VCaP (cell line): Measurements from ENCODE around the gene ZPR1.
"Not testable (repeated sequence)": the region's sequence is repeated elsewhere in the genome, so short reads cannot be mapped to it uniquely, and the experiment has no call there.

Experiments used
- H3K27ac ChIP-seq: fragments of 450-650 bp; 2 replicates; pipeline ENCODE4 v1.5.1; 2017
- CTCF ChIP-seq: fragments of 450-650 bp; conservative IDR thresholded peaks from 2 replicates; pipeline ENCODE4 v1.5.1; 2017; ENCODE audit warnings: mild to moderate bottlenecking, moderate library complexity

ZPR1 gene

GRCh38 chr11:116807601-116808261 is 19.9 kb upstream of the ZPR1 start:
- peak overlapping the region; percentile 74 for H3K27ac ChIP-seq
- TF ChIP-seq CTCF: no peak

GRCh38 chr11:116804001-116804400 is 16.2 kb upstream of the ZPR1 start:
- H3K27ac ChIP-seq: no peak overlapping the region
- TF ChIP-seq CTCF: no peak

- not testable (repeated sequence) for H3K27ac ChIP-seq
Measured at GRCh38 chr11:116801662-116802061, 13.8 kb upstream of the ZPR1 start.

- no peak for TF ChIP-seq CTCF
- H3K27ac ChIP-seq: no peak overlapping the region
Measured at GRCh38 chr11:116800610-116801009, 12.8 kb upstream of the ZPR1 start.

- no peak for TF ChIP-seq CTCF
- no peak overlapping the region for H3K27ac ChIP-seq
Measured at GRCh38 chr11:116798368-116798767, 10.5 kb upstream of the ZPR1 start.

GRCh38 chr11:116797816-116798215 is 10.0 kb upstream of the ZPR1 start:
- H3K27ac ChIP-seq: no peak overlapping the region
- TF ChIP-seq CTCF: no peak

GRCh38 chr11:116796548-116796947 is 8.7 kb upstream of the ZPR1 start:
- no peak for TF ChIP-seq CTCF
- no peak overlapping the region for H3K27ac ChIP-seq

GRCh38 chr11:116794851-116795250 is 7.0 kb upstream of the ZPR1 start:
- H3K27ac ChIP-seq: no peak overlapping the region
- no peak for TF ChIP-seq CTCF
